Endodermal cell (in vitro differentiated cells): ENCODE measurements around the gene KIF26A. TPM values are rescaled to one million over a fixed set of nuclear protein-coding genes. Genes with fewer than 3 reads are reported as not detected.

Experiments
- DNase-seq: peaks from one replicate; pipeline ENCODE4 v3.0.0-alpha.2; 2017
- H3K27ac ChIP-seq: 2 replicates; pipeline ENCODE4 v1.5.1; 2013; ENCODE audit warnings: mild to moderate bottlenecking, low read depth, low read length, moderate library complexity
- H3K27me3 ChIP-seq: 2 replicates; pipeline ENCODE4 v1.6.1; 2013; ENCODE audit warnings: mild to moderate bottlenecking, low read length, moderate library complexity; ENCODE audit not compliant: insufficient read depth, control insufficient read depth, poor library complexity, severe bottlenecking
- H3K36me3 ChIP-seq: 2 replicates; pipeline ENCODE4 v1.7.0; 2013; ENCODE audit warnings: mild to moderate bottlenecking, low read length, moderate library complexity; ENCODE audit not compliant: control insufficient read depth, insufficient read depth
- H3K4me1 ChIP-seq: one replicate; pipeline ENCODE4 v1.7.0; 2013; ENCODE audit warnings: low read length; ENCODE audit not compliant: control insufficient read depth, insufficient read depth
- H3K4me3 ChIP-seq: 2 replicates; pipeline ENCODE4 v1.5.1; 2013; ENCODE audit warnings: mild to moderate bottlenecking, low read length, moderate library complexity
- H3K9ac ChIP-seq: 2 replicates; pipeline ENCODE4 v1.6.1; 2013; ENCODE audit warnings: mild to moderate bottlenecking, low read length, moderate library complexity; ENCODE audit not compliant: poor library complexity, severe bottlenecking; ENCODE audit errors: extremely low read depth
- H3K9me3 ChIP-seq: 2 replicates; pipeline ENCODE4 v1.6.1; 2013; ENCODE audit warnings: mild to moderate bottlenecking, low read length, moderate library complexity; ENCODE audit not compliant: control insufficient read depth
- H3K27ac Mint-ChIP-seq: 2 replicates; pipeline ENCODE4 v1.8.0; 2020; ENCODE audit warnings: mixed read lengths
- H3K27me3 Mint-ChIP-seq: 2 replicates; pipeline ENCODE4 v1.8.0; 2021; ENCODE audit warnings: mild to moderate bottlenecking, mixed read lengths; ENCODE audit not compliant: insufficient read depth
- H3K36me3 Mint-ChIP-seq: 2 replicates; pipeline ENCODE4 v1.8.0; 2020; ENCODE audit warnings: low read depth, mixed read lengths
- H3K4me1 Mint-ChIP-seq: 2 replicates; pipeline ENCODE4 v1.8.0; 2020; ENCODE audit warnings: mixed read lengths
- H3K4me3 Mint-ChIP-seq: 2 replicates; pipeline ENCODE4 v1.8.0; 2020; ENCODE audit warnings: mild to moderate bottlenecking, moderate library complexity, mixed read lengths
- H3K9me3 Mint-ChIP-seq: 2 replicates; pipeline ENCODE4 v1.8.0; 2020; ENCODE audit warnings: mild to moderate bottlenecking, mixed read lengths
- CTCF ChIP-seq: fragments of 200-600 bp; sonication (generic); conservative IDR thresholded peaks from 2 replicates; pipeline ENCODE4 v1.5.0; 2021; ENCODE audit warnings: antibody characterized with exemption, mild to moderate bottlenecking
- WGBS, 2 experiments: methylation state at CpG; one replicate each; pipeline versions ENCODE4 v1.1.5 to v1.1.7; 2013; ENCODE audit warnings: missing lambda C conversion rate in 2 of 2, mixed read lengths in 1 of 2; ENCODE audit not compliant: insufficient coverage in 1 of 2, insufficient read length in 1 of 2; 5-methylcytosine and 5-hydroxymethylcytosine counted together
- total RNA-seq, 2 donors: library from RNA; stranded (reverse); fragmentation: NEBNext Ultra II Directional in 1 of 2; extraction: Animal tissue kit (Norgen Biotek cat#: 25700) in 1 of 2; gene quantifications; 2 replicates in 1 of 2; 3 replicates in 1 of 2; pipeline ENCODE4 v1.2.1, GENCODE V29; 2021

Gene KIF26A
- total RNA-seq, 2 donors from 2014 or later: 36.7 to 54.8 TPM

GRCh38 chr14:104109731-104110361 lies 28.5 kb upstream of the KIF26A start:
- no peak overlapping the region for H3K27ac Mint-ChIP-seq
- H3K4me1 Mint-ChIP-seq: no peaks in the 10 kb centered on the region
- Histone ChIP-seq H3K27me3 (peaks cover 1% of the 10 kb centered on the region), H3K9me3 (no peaks in the 10 kb centered on the region), H3K4me3 (no peak overlapping the region), H3K4me1 (no peaks in the 10 kb centered on the region), H3K9ac (no peak overlapping the region), H3K36me3 (no peaks in the 10 kb centered on the region), H3K27ac (no peak overlapping the region)
- no peaks in the 10 kb centered on the region for H3K9me3 Mint-ChIP-seq
- peak; percentile 43 for DNase-seq
- no peak for TF ChIP-seq CTCF
- peaks cover 8% of the 10 kb centered on the region for H3K27me3 Mint-ChIP-seq
- H3K36me3 Mint-ChIP-seq: no peaks in the 10 kb centered on the region
- 90 to 100% methylated on average over 6 to 24 of the region's 24 CpGs for whole genome bisulfite sequencing, 2 experiments
- no peak overlapping the region for H3K4me3 Mint-ChIP-seq

- Histone ChIP-seq H3K4me3 (no peak overlapping the region), H3K9me3 (no peaks in the 10 kb centered on the region), H3K27me3 (peaks cover 9% of the 10 kb centered on the region), H3K9ac (no peak overlapping the region), H3K36me3 (no peaks in the 10 kb centered on the region), H3K4me1 (no peaks in the 10 kb centered on the region), H3K27ac (no peak overlapping the region)
- Mint-ChIP-seq H3K4me1 (no peaks in the 10 kb centered on the region), H3K36me3 (no peaks in the 10 kb centered on the region), H3K4me3 (no peak overlapping the region), H3K27me3 (peaks cover 16% of the 10 kb centered on the region), H3K9me3 (no peaks in the 10 kb centered on the region), H3K27ac (no peak overlapping the region)
- 87 to 97% methylated on average over 11 to 18 of the region's 18 CpGs for WGBS, 2 experiments
- peak; percentile 38 for DNase-seq
- no peak for TF ChIP-seq CTCF
Measured at GRCh38 chr14:104110491-104111209, 27.7 kb upstream of the KIF26A start.

GRCh38 chr14:104111301-104112112 lies 26.9 kb upstream of the KIF26A start:
- H3K9me3 ChIP-seq: no peaks in the 10 kb centered on the region
- Mint-ChIP-seq H3K4me3 (no peak overlapping the region), H3K27me3 (peaks cover 25% of the 10 kb centered on the region), H3K36me3 (no peaks in the 10 kb centered on the region), H3K4me1 (no peaks in the 10 kb centered on the region), H3K27ac (no peak overlapping the region), H3K9me3 (no peaks in the 10 kb centered on the region)
- no peaks in the 10 kb centered on the region for H3K4me1 ChIP-seq
- TF ChIP-seq CTCF: no peak
- H3K4me3 ChIP-seq: no peak overlapping the region
- WGBS, 2 experiments: 83 to 90% methylated on average over 1 to 20 of the region's 21 CpGs
- no peaks in the 10 kb centered on the region for H3K36me3 ChIP-seq
- H3K27ac ChIP-seq: no peak overlapping the region
- peak; percentile 30 for DNase-seq
- peaks cover 18% of the 10 kb centered on the region for H3K27me3 ChIP-seq
- no peak overlapping the region for H3K9ac ChIP-seq
